ENCODE results near the gene ACAD10.

- no peak for TF ChIP-seq EZH2 (IDR thresholded peaks at IDR 0.05; ENCODE audit: insufficient read depth, poor library complexity, severe bottlenecking)
- no peak for TF ChIP-seq EZH2phosphoT487 (IDR thresholded peaks at IDR 0.05; ENCODE audit: insufficient read depth, low read depth)
Measured at GRCh38 chr12:111775205-111776193, 89.6 kb downstream of the ACAD10 start.

All from GM23248 (cell line).